GM19099 (cell line): Measurements from ENCODE around the gene HCLS1.

Experiments
- POLR2A ChIP-seq: IDR thresholded peaks from 3 replicates; pipeline ENCODE4 v1.6.1; 2011; ENCODE audit warnings: low read depth; ENCODE audit not compliant: insufficient read length; ENCODE audit errors: extremely low read depth

HCLS1 gene

DNA sequence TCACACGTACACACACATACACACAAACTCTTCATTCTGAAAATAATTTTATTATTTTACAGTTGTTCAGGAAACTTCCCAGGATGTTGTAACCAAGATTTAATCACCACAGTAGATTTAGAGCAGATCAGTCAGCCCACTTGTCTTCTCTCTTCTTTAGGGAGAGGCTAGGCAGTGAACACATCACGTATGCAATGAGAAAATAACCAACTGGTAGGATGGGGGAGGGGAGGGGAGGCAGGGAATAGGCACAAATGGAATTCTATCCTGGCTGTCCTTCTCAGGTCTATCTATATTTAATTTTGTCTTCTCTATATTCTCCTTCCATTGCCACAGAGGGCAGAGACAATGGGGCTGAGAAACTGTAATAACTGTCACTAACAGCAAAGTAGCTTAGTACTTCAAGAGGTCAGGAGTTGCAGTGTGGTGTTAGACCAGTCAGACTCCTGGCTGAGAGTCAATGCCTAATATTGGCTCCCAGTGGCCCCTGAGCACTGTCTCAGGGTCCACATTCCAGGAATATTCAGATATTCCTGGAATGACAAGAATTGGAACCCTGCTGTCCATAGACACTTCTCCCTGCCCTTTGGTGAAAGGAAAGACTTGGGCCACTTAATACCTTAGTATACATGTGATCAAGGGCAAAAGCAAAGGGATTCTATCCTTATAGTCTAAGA lies 2.6 kb upstream of the HCLS1 start:
- TF ChIP-seq POLR2A = no peak

DNA sequence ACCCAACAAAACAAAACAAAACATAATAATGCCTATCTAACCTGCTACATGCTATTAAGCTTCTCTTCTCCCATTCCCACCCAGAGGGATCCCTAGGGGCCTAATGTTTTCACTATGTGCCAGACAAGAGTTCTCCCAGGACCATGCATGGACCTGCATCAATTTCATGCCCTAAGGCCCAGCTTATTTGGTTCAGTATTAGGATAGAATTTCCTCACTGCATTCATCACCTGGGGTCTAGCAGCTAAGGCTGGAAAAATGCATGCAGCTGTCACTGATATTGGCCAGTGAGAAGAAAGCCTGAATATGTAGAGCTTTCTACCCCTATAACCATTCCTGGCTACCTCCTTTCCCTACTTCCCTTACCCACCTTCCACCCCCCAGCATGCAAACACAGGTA lies 2.0 kb upstream of the HCLS1 start:
- TF ChIP-seq POLR2A = no peak

DNA sequence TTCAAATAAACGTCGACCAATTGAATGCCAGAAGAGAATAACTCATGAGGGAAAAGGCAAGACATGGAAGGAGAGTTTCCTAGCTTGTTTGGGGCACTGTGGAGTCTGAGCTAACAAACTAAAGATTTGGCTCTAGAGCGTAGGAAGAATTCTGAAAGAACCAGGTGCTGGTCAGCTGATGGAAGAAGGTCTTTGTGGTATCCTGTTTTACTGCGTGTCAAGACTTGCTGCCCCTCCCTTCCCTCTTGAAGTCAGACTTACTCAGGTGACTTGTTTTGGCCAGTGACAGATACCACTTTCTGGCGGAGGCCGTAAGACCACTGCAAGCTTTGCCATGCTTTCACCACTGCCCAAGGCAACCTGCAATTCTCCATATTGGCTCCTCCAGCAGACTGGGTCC lies 673 bp upstream of the HCLS1 start:
- TF ChIP-seq POLR2A = no peak

DNA sequence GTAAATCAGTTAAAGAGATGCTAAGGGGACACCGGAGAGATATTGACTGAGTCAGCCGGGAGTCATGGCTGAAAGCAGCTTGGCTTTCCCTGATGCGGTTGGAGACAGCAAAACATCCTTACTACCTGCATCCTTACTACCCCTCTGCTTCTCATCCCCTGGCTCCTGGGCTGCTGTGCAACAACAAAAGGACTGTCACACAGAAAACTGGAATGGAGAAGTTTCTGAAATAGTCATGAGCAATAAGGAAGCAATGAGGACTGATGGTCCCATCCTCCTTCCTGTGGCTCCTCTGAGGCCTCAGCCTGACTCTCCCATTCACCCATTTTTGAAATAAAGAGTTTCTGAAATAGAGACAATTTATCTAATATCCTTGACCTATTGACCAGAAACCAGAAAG lies 1.1 kb downstream of the HCLS1 start:
- TF ChIP-seq POLR2A = no peak

DNA sequence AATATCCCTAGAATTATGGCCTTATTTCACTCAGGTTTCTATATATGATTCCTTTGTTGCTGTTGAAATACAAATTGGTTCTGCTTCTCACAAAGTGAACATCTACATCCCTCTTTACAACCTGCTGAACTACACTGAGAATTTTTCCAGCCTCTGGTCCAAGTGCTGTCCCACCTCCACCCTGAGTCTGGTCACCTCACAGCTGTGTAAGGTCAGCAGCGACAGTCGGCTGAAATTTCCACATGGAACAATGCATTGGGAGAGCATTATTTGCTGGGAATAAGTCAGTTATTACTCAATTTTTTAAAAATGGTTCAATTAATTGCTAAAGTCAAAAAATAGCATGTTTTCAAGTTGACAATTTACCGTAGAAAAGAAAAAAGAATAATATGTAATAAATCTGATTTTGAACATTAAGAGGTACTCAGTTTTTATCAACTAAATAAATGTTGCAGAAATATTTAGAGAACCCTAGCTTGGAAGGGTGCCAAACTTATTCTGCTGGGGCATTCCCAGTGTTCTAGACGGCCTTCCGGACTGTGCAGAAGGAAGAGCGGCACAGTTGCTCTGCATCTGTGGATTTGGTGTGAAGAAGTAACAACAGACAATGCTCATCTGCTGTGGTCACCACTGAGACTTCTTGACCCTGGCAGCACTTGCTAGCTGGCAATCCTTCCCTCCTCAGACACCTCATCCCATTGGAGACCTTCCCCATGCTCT lies 1.8 kb downstream of the HCLS1 start:
- no peak for TF ChIP-seq POLR2A

- TF ChIP-seq POLR2A = no peak
These were observed 6.0 kb downstream of the HCLS1 start for GRCh38 chr3:121654493-121655385.

DNA sequence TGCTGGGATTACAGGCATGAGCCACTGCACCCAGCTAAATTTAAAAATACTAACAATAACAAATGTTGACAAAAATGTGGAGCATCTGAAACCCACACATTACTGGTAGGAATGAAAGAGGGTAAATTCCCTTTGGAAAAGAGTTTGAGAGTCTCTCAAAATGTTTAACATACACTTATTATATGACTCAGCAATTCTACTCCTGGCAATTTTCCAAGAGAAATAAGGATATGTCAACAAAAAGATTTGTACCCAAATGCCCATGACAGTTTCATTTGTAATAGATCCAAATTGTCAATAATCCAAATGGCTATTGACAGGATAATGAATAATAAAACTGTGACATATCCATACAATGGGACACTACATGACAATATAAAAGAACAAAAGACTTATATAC lies 9.0 kb downstream of the HCLS1 start:
- TF ChIP-seq POLR2A = no peak

DNA sequence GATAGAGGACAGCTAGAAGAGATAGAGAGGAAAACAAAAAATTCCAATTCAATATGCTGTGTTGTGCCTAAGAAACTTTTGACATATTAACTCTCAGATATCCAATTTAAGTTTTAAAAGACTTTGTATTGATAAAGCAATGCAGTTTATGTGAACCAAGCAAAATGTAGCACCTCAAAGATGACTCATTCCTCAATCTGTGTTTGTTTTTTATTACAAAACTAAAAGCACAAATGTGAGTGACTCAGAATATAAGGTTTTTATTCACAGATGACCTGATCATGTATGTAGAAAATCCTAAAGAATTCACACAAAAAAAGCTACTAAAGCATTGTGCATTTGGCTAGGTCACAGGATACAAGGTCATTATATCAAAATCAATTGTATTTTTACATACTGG lies 11.1 kb downstream of the HCLS1 start:
- TF ChIP-seq POLR2A = no peak

DNA sequence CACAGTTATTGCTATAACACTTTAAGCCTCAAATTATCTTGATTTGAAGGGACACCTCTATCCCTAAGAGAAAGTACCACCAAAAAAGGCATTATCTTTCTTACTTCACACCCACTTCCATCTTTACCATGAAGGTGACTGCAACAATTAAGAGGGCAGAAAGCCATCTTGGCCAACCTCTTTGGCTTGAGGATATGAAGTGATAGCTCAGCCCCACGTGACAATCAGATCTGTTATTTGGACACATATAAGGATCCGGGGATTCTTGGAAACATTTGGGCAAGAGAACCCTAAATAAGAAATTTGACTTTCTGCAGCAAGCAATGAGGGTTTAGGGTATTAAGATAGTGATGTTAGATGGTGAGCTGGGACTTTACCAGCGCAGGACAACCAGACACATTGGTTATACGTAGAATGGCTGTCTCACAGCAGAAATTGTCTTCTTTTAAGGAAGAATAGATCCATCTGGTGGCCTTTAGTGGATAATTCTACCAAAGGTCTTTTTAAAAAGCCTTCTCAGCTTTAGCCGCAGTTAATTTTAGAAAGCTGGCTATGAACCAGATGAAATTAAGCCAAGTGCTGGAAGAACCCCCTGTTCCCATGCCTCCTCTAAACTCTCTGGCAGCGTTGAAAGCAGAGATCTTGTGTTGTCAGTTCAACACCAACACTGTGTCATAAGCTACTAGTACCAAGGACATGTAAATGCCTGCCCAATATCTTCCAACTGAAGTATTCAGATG lies 12.3 kb downstream of the HCLS1 start:
- no peak for TF ChIP-seq POLR2A

DNA sequence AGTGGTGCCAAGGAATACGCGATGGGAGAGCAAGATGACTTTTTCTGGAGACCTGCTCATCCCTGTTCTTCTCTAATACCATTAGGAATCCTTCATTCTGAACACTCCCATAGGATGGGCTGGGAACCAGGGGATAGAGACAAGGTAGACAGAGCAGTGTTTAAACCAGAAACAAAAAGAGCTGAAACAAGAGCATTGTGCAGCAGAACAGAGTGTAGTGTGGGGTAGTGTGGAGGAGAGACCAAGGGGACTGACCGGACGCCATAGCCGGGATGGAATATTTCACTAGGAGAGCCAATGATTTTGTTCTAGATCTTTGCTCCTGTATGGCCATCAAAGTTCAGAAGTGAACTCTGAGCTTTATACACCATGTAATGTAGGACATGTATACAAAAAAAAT lies 15.6 kb downstream of the HCLS1 start:
- no peak for TF ChIP-seq POLR2A

GRCh38 chr3:121642601-121643314 lies 17.9 kb downstream of the HCLS1 start:
- TF ChIP-seq POLR2A = no peak

DNA sequence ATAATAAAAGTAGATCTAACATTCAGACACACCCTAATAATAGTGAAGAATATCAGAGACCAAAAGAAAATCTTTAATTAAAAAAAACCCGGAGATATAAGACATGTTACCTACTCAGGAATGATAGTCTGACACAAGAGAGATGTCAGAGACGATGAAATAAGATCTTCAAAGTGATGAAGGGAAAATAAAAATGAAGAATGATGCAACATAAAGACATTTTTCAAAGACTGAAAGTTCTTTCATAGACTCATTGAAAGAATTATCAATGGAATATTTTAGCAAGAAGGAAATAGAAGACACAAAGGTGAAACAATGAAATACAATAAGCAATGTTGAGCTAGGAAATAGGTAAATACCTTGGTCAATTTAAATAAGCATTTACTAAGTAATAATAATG lies 19.6 kb downstream of the HCLS1 start:
- TF ChIP-seq POLR2A = no peak

DNA sequence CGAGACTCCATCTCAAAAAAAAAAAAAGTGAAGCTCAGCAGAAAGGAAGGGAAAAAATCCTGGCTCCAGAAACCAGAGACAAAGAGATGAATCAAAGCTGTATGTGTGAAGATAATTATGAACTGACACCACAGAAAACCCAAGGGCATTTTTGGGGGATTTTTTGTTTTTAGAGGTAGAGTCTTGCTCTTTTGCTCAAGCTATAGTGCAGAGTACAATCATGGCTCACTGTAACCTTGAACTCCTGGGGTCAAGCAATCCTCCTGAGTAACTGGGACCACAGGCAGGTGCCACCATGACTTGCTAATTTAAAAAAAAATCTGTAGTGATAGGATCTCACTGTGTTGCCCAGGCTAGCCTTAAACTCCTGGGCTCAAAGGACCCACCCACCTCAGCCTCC lies 22.8 kb downstream of the HCLS1 start:
- no peak for TF ChIP-seq POLR2A

DNA sequence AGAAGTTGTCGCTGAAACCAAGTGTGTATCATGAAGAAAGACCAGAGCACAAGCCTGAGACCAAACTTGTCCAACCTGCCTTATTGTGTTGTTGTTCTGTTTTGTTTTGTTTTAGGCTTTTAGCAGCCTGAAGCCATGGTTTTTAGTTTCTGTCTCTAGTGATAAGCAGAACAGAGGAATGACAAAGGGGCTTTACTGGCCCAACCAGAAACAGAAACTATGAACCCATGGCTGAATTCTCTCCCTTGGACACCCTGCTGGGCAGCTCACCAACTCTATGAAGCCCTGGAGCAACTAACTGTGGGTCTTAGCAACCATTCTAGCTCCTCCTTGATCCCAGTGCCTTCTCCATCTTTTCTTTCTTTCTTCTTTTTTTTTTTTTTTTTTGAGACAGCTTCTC lies 30.3 kb downstream of the HCLS1 start:
- TF ChIP-seq POLR2A = no peak

DNA sequence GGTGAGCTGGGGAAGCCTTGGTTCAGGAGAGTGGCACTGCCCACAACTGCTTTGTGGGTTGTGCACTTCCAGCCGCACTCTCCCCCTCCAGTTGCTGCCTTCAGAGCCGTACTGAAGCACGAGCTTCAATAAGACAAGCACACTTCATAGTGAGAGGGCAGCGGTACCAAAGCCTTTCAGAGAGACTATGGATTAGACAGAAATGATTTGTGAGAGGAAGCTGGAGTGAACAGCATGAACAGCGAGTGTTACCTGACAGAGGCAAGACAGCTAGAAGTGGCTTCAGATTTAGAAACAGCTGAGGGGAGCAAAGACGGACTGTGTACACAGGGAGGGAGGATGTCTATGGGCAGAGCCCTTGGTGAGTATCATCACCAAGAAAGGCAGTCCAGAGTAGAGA lies 31.1 kb downstream of the HCLS1 start:
- no peak for TF ChIP-seq POLR2A

DNA sequence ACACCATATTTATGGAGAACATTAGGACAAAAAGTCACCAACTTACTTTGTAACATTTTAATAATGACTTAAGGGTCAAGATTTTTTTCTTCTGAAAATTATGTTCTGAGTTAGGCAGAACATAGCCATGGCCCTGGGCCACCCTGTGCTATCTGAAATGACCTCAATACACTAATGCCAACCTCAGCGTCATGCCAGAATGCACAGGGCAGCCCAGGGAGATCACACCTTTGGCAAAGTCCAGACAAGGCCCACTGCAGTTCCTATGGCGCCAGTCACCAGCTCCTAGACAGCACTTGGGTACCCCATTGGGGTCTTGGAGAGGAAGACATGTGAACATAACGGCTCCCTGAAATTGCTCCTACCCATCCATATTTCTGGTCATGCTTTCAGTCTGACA lies 33.1 kb downstream of the HCLS1 start:
- TF ChIP-seq POLR2A = no peak
